ENCODE measurements around the gene BPHL.
"Not testable (repeated sequence)": the region's sequence is repeated elsewhere in the genome, so short reads cannot be mapped to it uniquely, and the experiment has no call there.

BPHL gene

GRCh38 chr6:3171313-3172175 is 53.0 kb downstream of the BPHL start:
- not testable (repeated sequence) for DNase-seq (ENCODE audit: low read depth); H3K4me3 ChIP-seq (ENCODE audit: control insufficient read depth, low read depth, low read length)

GRCh38 chr6:3172789-3173188 is 54.3 kb downstream of the BPHL start:
- not testable (repeated sequence) for H3K4me3 ChIP-seq (ENCODE audit: control insufficient read depth, low read depth, low read length); DNase-seq (ENCODE audit: low read depth)

- not testable (repeated sequence) for DNase-seq (ENCODE audit: low read depth)
Measured at GRCh38 chr6:3173636-3174089, 55.2 kb downstream of the BPHL start.

GRCh38 chr6:3175715-3176402 is 57.3 kb downstream of the BPHL start:
- no peak overlapping the region for H3K4me3 ChIP-seq (ENCODE audit: control insufficient read depth, low read depth, low read length)
- no peak for DNase-seq (ENCODE audit: low read depth)
- TF ChIP-seq CTCF (IDR thresholded peaks at IDR 0.05; ENCODE audit: control insufficient read depth, insufficient read depth, low read depth, low read length, missing control alignments): no peak

More at GRCh38 chr6:3173636-3174089, 55.2 kb downstream of the BPHL start:
- not testable (repeated sequence) for H3K4me3 ChIP-seq (ENCODE audit: control insufficient read depth, low read depth, low read length)

GRCh38 chr6:3176562-3177355 is 58.2 kb downstream of the BPHL start:
- no peak for DNase-seq (ENCODE audit: low read depth)
- no peak overlapping the region for H3K4me3 ChIP-seq (ENCODE audit: control insufficient read depth, low read depth, low read length)
- TF ChIP-seq CTCF (IDR thresholded peaks at IDR 0.05; ENCODE audit: control insufficient read depth, insufficient read depth, low read depth, low read length, missing control alignments): no peak

- not testable (repeated sequence) for H3K4me3 ChIP-seq (ENCODE audit: control insufficient read depth, low read depth, low read length); DNase-seq (ENCODE audit: low read depth)
Measured at GRCh38 chr6:3178666-3179065, 60.2 kb downstream of the BPHL start.

- DNase-seq (ENCODE audit: low read depth): not testable (repeated sequence)
Measured at GRCh38 chr6:3179945-3180344, 61.4 kb downstream of the BPHL start.

GRCh38 chr6:3181105-3181504 is 62.6 kb downstream of the BPHL start:
- H3K4me3 ChIP-seq (ENCODE audit: control insufficient read depth, low read depth, low read length): no peak overlapping the region
- no peak for DNase-seq (ENCODE audit: low read depth)
- no peak for TF ChIP-seq CTCF (IDR thresholded peaks at IDR 0.05; ENCODE audit: control insufficient read depth, insufficient read depth, low read depth, low read length, missing control alignments)

More at GRCh38 chr6:3179945-3180344, 61.4 kb downstream of the BPHL start:
- peak overlapping the region; percentile 6; the same call in 1 of the 2 replicates for H3K4me3 ChIP-seq (ENCODE audit: control insufficient read depth, low read depth, low read length)

- TF ChIP-seq CTCF (IDR thresholded peaks at IDR 0.05; ENCODE audit: control insufficient read depth, insufficient read depth, low read depth, low read length, missing control alignments): no peak
- no peak overlapping the region for H3K4me3 ChIP-seq (ENCODE audit: control insufficient read depth, low read depth, low read length)
- DNase-seq (ENCODE audit: low read depth): no peak
Measured at GRCh38 chr6:3183066-3183465, 64.6 kb downstream of the BPHL start.
